NCI-H2196 treated with DMSO at 0.1 percent for 48 hours (cell line): ENCODE results near the gene HSFX1.
"Not testable (repeated sequence)": the region's sequence is repeated elsewhere in the genome, so short reads cannot be mapped to it uniquely, and the experiment has no call there.

Experiments used
- DNase-seq: peaks from one replicate; lab custom pipeline; 2025; ENCODE audit not compliant: unreplicated experiment; lab: John Stamatoyannopoulos, UW

Gene HSFX1

GRCh38 chrX:149773768-149774167, at the start of gene HSFX1:
Gene HSFX1, plus strand, starts transcription at chrX:149774068. Its CDS starts 614 bp downstream, at chrX:149774682.
- not testable (repeated sequence) for DNase-seq

- DNase-seq: not testable (repeated sequence)
These were observed 46.6 kb upstream of the HSFX1 start for GRCh38 chrX:149727308-149727707.

- not testable (repeated sequence) for DNase-seq
These were observed 31.6 kb upstream of the HSFX1 start for GRCh38 chrX:149742269-149742668.

- not testable (repeated sequence) for DNase-seq
These were observed 27.4 kb upstream of the HSFX1 start for GRCh38 chrX:149746390-149747007.

- no peak for DNase-seq
These were observed 16.4 kb upstream of the HSFX1 start for GRCh38 chrX:149757206-149758067.

- DNase-seq: no peak
These were observed 15.7 kb upstream of the HSFX1 start for GRCh38 chrX:149758068-149758714.

- not testable (repeated sequence) for DNase-seq
These were observed 15.2 kb upstream of the HSFX1 start for GRCh38 chrX:149758715-149759078.

GRCh38 chrX:149759824-149760223, 14.0 kb upstream of the HSFX1 start:
- no peak for DNase-seq

GRCh38 chrX:149760965-149761364, 12.9 kb upstream of the HSFX1 start:
- DNase-seq: no peak

GRCh38 chrX:149761858-149762674, 11.8 kb upstream of the HSFX1 start:
- not testable (repeated sequence) for DNase-seq

- no peak for DNase-seq
These were observed 10.9 kb upstream of the HSFX1 start for GRCh38 chrX:149762696-149763614.

GRCh38 chrX:149770344-149770743, 3.5 kb upstream of the HSFX1 start:
- not testable (repeated sequence) for DNase-seq

- not testable (repeated sequence) for DNase-seq
These were observed 842 bp upstream of the HSFX1 start for GRCh38 chrX:149773026-149773425.

- not testable (repeated sequence) for DNase-seq
These were observed 4.1 kb downstream of the HSFX1 start for GRCh38 chrX:149777999-149778398.

GRCh38 chrX:149781727-149782126, 7.9 kb downstream of the HSFX1 start, which contains the start of gene MAGEA9:
Gene MAGEA9, plus strand, starts transcription at chrX:149781930. Its CDS starts 4,281 bp downstream, at chrX:149786211.
- DNase-seq: not testable (repeated sequence)

- DNase-seq: not testable (repeated sequence)
These were observed 21.7 kb downstream of the HSFX1 start for GRCh38 chrX:149795531-149795930.

- DNase-seq: no peak
These were observed 25.3 kb downstream of the HSFX1 start for GRCh38 chrX:149799095-149799714.

GRCh38 chrX:149799938-149800337, 26.1 kb downstream of the HSFX1 start:
- no peak for DNase-seq

- no peak for DNase-seq
These were observed 29.7 kb downstream of the HSFX1 start for GRCh38 chrX:149803458-149804062.
